Loucy (cell line): ENCODE data around the gene CD163.
"Not testable (repeated sequence)": the region's sequence is repeated elsewhere in the genome, so short reads cannot be mapped to it uniquely, and the experiment has no call there.

Source experiments
- CTCF ChIP-seq: fragments of 200-600 bp; sonication (generic); conservative IDR thresholded peaks from 2 replicates; pipeline ENCODE4 v1.5.1; 2014; ENCODE audit warnings: mild to moderate bottlenecking, antibody characterized with exemption, low read length
- EZH2phosphoT487 ChIP-seq: fragments of 200-600 bp; IDR thresholded peaks from 2 replicates; pipeline ENCODE4 v1.6.1; 2018; ENCODE audit warnings: antibody characterized with exemption, mild to moderate bottlenecking, moderate library complexity, borderline replicate concordance

GRCh38 chr12:7509793-7510470 is 6.4 kb upstream of the CD163 start:
- TF ChIP-seq CTCF, EZH2phosphoT487: not testable (repeated sequence)
